ENCODE measurements around the gene OR5B17. TPM values are rescaled to one million over a fixed set of nuclear protein-coding genes. Genes with fewer than 3 reads are reported as not detected.

The OR5B17 gene
- total and polyA plus RNA-seq, 2 donors (not counting 1 experiment from before 2014, with no cell fraction given): not detected

DNA sequence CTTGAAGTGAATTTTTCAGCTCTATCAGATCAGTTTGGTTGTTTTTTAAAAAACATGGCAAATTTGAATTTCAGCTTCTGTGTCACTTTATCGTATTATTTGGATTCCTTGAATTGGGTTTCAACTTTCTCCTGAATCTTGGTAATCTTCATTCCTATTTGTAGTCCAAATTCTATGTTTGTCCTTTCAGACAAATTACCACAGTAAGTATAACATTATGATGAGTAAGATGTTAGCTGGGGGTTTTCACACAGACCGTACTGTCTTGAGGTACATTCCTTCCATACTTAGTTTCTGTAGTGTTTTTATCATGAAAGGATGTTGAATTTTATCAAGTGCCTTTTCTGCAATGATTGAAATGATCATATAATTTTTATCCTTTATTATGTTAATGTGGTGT lies 28.0 kb downstream of the OR5B17 start:
- TF ChIP-seq CTCF (IDR thresholded peaks at IDR 0.05) (no peak), EZH2 (IDR thresholded peaks at IDR 0.05; ENCODE audit: borderline replicate concordance, insufficient read depth, low read depth, low read length, poor library complexity, severe bottlenecking) (no peak)
- Histone ChIP-seq H3K36me3 (replicated peaks in 1 of 2; ENCODE audit: control extremely low read depth in 1 of 2, control insufficient read depth in 1 of 2, extremely low read depth in 1 of 2, insufficient read depth in 2 of 2, low read length in 1 of 2) (no peaks in the 10 kb centered on the region), H4K20me1 (ENCODE audit: control insufficient read depth, insufficient read depth, low read length, poor library complexity, severe bottlenecking) (no peaks in the 10 kb centered on the region), H3K4me2 (replicated peaks; ENCODE audit: low read depth, low read length, poor library complexity, severe bottlenecking) (no peak overlapping the region), H3K79me2 (ENCODE audit: control insufficient read depth, insufficient read depth, low read length) (no peaks in the 10 kb centered on the region), H3K27me3 (replicated peaks in 1 of 4; ENCODE audit: control extremely low read depth in 1 of 4, control insufficient read depth in 3 of 4, insufficient read depth in 4 of 4, low read length in 3 of 4) (no peaks in the 10 kb centered on the region), H2AFZ (ENCODE audit: insufficient read depth, low read depth, low read length, poor library complexity, severe bottlenecking) (no peak overlapping the region), H3K4me1 (ENCODE audit: control insufficient read depth in 2 of 2, insufficient read depth in 2 of 2, low read length in 2 of 2) (no peaks in the 10 kb centered on the region), H3K9ac (ENCODE audit: low read length) (no peak overlapping the region), H3K27ac (ENCODE audit: low read length in 2 of 2) (no peak overlapping the region), H3K9me3 (ENCODE audit: control extremely low read depth in 1 of 3, control insufficient read depth in 2 of 3, insufficient read depth in 1 of 3, low read length in 2 of 3) (peaks cover 0 to 4% (median 2%) of the 10 kb centered on the region in 3 donors), H3K4me3 (ENCODE audit: control extremely low read depth in 1 of 5, extremely low read depth in 1 of 5, insufficient read depth in 1 of 5, low read depth in 2 of 5, low read length in 4 of 5) (no peak overlapping the region)
- intact Hi-C loops (cut with micrococcal nuclease): no loop called here
- WGBS (ENCODE audit: insufficient coverage): no CpG with 5 or more reads among the region's 2 CpGs
- no peak for ATAC-seq (ENCODE audit: low read depth)
- CTCF ChIA-PET: no interaction called here
- DNase-seq: no peak
- Mint-ChIP-seq H3K9me3 (ENCODE audit: insufficient read depth) (peaks cover 9% of the 10 kb centered on the region), H3K27ac (no peak overlapping the region), H3K27me3 (peaks cover 32% of the 10 kb centered on the region), H3K4me1 (no peaks in the 10 kb centered on the region), H3K4me3 (no peak overlapping the region)
- POLR2A ChIA-PET: no interaction called here

DNA sequence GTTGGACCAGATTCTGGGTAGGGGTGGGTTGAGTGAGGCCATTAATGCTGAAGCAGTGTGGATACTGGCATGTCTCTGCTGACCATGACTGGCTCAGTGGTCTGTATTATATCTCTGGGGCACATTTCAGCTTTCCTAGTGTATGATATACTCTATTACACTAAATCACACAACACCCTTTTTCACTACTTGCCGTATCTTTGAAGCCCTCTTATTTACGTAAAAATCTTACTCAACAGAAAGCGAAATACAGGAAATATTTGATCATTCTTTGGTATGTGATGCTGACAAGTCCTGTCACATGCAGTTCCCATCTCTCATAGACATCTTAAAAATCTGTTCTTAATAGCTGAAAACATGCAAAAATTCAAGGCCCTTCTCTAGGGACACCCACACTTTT lies 40.3 kb downstream of the OR5B17 start:
- no peak overlapping the region for H3K4me3 Mint-ChIP-seq
- no peak overlapping the region for H2AFZ ChIP-seq (ENCODE audit: insufficient read depth, low read depth, low read length, poor library complexity, severe bottlenecking)
- ChIA-PET CTCF (no interaction called here), POLR2A (no interaction called here)
- H3K27ac ChIP-seq (ENCODE audit: low read length in 2 of 2): no peak overlapping the region
- H3K9ac ChIP-seq (ENCODE audit: low read length): no peak overlapping the region
- intact Hi-C loops (cut with micrococcal nuclease): no loop called here
- H3K9me3 Mint-ChIP-seq (ENCODE audit: insufficient read depth): no peaks in the 10 kb centered on the region
- DNase-seq (no peak), ATAC-seq (ENCODE audit: low read depth) (no peak)
- no peaks in the 10 kb centered on the region for H3K79me2 ChIP-seq (ENCODE audit: control insufficient read depth, insufficient read depth, low read length)
- no peaks in the 10 kb centered on the region for H3K4me1 ChIP-seq (ENCODE audit: control insufficient read depth in 2 of 2, insufficient read depth in 2 of 2, low read length in 2 of 2)
- no peak for TF ChIP-seq EZH2 (IDR thresholded peaks at IDR 0.05; ENCODE audit: borderline replicate concordance, insufficient read depth, low read depth, low read length, poor library complexity, severe bottlenecking)
- H4K20me1 ChIP-seq (ENCODE audit: control insufficient read depth, insufficient read depth, low read length, poor library complexity, severe bottlenecking): no peaks in the 10 kb centered on the region
- H3K4me2 ChIP-seq (replicated peaks; ENCODE audit: low read depth, low read length, poor library complexity, severe bottlenecking): no peak overlapping the region
- H3K9me3 ChIP-seq (ENCODE audit: control extremely low read depth in 1 of 3, control insufficient read depth in 2 of 3, insufficient read depth in 1 of 3, low read length in 2 of 3): no peaks in the 10 kb centered on the region
- H3K27me3 Mint-ChIP-seq: peaks cover 8% of the 10 kb centered on the region
- no peaks in the 10 kb centered on the region for H3K36me3 ChIP-seq (replicated peaks in 1 of 2; ENCODE audit: control extremely low read depth in 1 of 2, control insufficient read depth in 1 of 2, extremely low read depth in 1 of 2, insufficient read depth in 2 of 2, low read length in 1 of 2)
- no peak overlapping the region for H3K27ac Mint-ChIP-seq
- WGBS (ENCODE audit: insufficient coverage): no CpG with 5 or more reads among the region's 3 CpGs
- H3K4me1 Mint-ChIP-seq: no peaks in the 10 kb centered on the region
- H3K27me3 ChIP-seq (replicated peaks in 1 of 4; ENCODE audit: control extremely low read depth in 1 of 4, control insufficient read depth in 3 of 4, insufficient read depth in 4 of 4, low read length in 3 of 4): no peaks in the 10 kb centered on the region
- no peak overlapping the region for H3K4me3 ChIP-seq (ENCODE audit: control extremely low read depth in 1 of 5, extremely low read depth in 1 of 5, insufficient read depth in 1 of 5, low read depth in 2 of 5, low read length in 4 of 5)
